Adrenal gland (tissue), 5 donors: Measurements from ENCODE around the gene SPAG5.

Source experiments
- POLR2A ChIP-seq, 2 donors: fragments of 450-650 bp; IDR thresholded peaks; one replicate each; pipeline ENCODE4 v1.6.1; 2017; ENCODE audit warnings: antibody characterized with exemption in 2 of 2, mild to moderate bottlenecking in 2 of 2, moderate library complexity in 1 of 2
- TF ChIP-seq, protein P1 (sequence below), 6 experiments: fragments of 450-650 bp in 4 of 6; fragments of 200-600 bp in 2 of 6; sonication (generic) in 1 of 6; IDR thresholded peaks; 1 replicate in 5 of 6; 2 replicates in 1 of 6; pipeline versions ENCODE4 v1.5.1 to v1.8.0; 2016 to 2021; ENCODE audit warnings: antibody characterized with exemption in 6 of 6, mild to moderate bottlenecking in 2 of 6, moderate library complexity in 1 of 6
- donor health status: DM: no; HTN: no; CAD: no.

DNA sequence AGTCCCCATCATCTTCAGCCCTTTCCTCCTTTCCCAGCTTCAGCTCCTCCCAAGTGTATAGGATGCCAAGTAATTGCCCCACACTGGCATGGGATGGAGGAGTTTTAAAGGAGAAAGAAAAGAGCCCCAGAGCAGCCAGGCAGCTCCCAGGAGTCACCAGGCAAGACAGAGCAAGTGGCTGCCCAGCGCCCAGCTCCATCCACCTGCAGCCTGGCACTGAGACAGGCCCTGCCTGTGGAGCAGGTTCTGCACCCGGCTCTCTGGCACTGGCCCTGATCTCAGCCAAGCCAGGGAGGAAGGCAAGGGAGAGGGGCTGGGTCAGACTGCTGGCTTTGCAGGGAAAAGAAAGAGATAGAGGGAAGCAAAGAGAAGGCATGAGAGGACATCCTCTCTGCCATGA is 71.0 kb downstream of the SPAG5 start:
- TF ChIP-seq, protein P1, sequence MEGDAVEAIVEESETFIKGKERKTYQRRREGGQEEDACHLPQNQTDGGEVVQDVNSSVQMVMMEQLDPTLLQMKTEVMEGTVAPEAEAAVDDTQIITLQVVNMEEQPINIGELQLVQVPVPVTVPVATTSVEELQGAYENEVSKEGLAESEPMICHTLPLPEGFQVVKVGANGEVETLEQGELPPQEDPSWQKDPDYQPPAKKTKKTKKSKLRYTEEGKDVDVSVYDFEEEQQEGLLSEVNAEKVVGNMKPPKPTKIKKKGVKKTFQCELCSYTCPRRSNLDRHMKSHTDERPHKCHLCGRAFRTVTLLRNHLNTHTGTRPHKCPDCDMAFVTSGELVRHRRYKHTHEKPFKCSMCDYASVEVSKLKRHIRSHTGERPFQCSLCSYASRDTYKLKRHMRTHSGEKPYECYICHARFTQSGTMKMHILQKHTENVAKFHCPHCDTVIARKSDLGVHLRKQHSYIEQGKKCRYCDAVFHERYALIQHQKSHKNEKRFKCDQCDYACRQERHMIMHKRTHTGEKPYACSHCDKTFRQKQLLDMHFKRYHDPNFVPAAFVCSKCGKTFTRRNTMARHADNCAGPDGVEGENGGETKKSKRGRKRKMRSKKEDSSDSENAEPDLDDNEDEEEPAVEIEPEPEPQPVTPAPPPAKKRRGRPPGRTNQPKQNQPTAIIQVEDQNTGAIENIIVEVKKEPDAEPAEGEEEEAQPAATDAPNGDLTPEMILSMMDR (IDR thresholded peaks at IDR 0.05), result no peak
- no peak for TF ChIP-seq POLR2A (IDR thresholded peaks at IDR 0.05)
